H1 (cell line): ENCODE measurements around the gene PACSIN2. TPM values are rescaled to one million over a fixed set of nuclear protein-coding genes. Genes with fewer than 3 reads are reported as not detected.

Source experiments
- CTCF ChIA-PET: fragments of 300-600 bp; sonication (Branson Sonifier 250); formaldehyde crosslinking; loops from one replicate; lab custom pipeline; 2021; ENCODE audit not compliant: partially characterized antibody; lab: Charles Lee
- POLR2A ChIA-PET: fragments of 300-600 bp; sonication (Branson Sonifier 250); formaldehyde crosslinking; loops from one replicate; lab custom pipeline; 2021; ENCODE audit warnings: inconsistent platforms; ENCODE audit not compliant: partially characterized antibody; lab: Charles Lee
- DNase-seq, 2 experiments: peaks; one replicate each; pipeline versions ENCODE4 v3.0.0 to v3.0.0-alpha.2; 2010 to 2022; ENCODE audit warnings: low spot score in 2 of 2, low read depth in 1 of 2, mixed read lengths in 1 of 2
- FAIRE-seq: peaks from 2 replicates; lab custom pipeline; 2011; peaks lifted over from hg19 to GRCh38; lab: Jason Lieb, UNC
- H2AFZ ChIP-seq: 2 replicates; pipeline ENCODE4 v1.8.1; 2012; ENCODE audit warnings: low read length, inconsistent platforms
- H2AK5ac ChIP-seq: 2 replicates; pipeline ENCODE4 v1.6.1; 2013; ENCODE audit warnings: low read depth, low read length
- H2BK120ac ChIP-seq: replicated peaks from 2 replicates; pipeline ENCODE3; 2013; ENCODE audit warnings: low read depth, low read length, inconsistent platforms
- H2BK12ac ChIP-seq: 2 replicates; pipeline ENCODE4 v1.6.1; 2013; ENCODE audit warnings: low read depth, low read length
- H2BK15ac ChIP-seq: 2 replicates; pipeline ENCODE4 v1.6.1; 2013; ENCODE audit warnings: low read length
- H2BK20ac ChIP-seq: 2 replicates; pipeline ENCODE4 v1.6.1; 2013; ENCODE audit warnings: low read length
- H2BK5ac ChIP-seq: 2 replicates; pipeline ENCODE4 v1.6.1; 2013; ENCODE audit warnings: low read depth, low read length
- H3K14ac ChIP-seq: 2 replicates; pipeline ENCODE4 v1.6.1; 2013; ENCODE audit warnings: inconsistent platforms; ENCODE audit not compliant: insufficient read length
- H3K18ac ChIP-seq: 2 replicates; pipeline ENCODE4 v1.6.1; 2013; ENCODE audit warnings: low read length; ENCODE audit errors: extremely low read depth
- H3K23ac ChIP-seq: 2 replicates; pipeline ENCODE4 v1.6.1; 2013; ENCODE audit warnings: inconsistent platforms; ENCODE audit not compliant: insufficient read length
- H3K23me2 ChIP-seq: 2 replicates; pipeline ENCODE4 v1.6.1; 2013; ENCODE audit warnings: low read depth, low read length
- H3K27ac ChIP-seq: 2 replicates; pipeline ENCODE4 v1.6.1; 2011; ENCODE audit warnings: low read depth, low read length, inconsistent platforms
- H3K27me3 ChIP-seq, 4 experiments: replicated peaks in 1 of 4; 1 replicate in 1 of 4; 2 replicates in 3 of 4; pipeline versions ENCODE4 v1.6.1 to v1.8.1; 2011 to 2013; ENCODE audit warnings: low read length in 3 of 4, mild to moderate bottlenecking in 3 of 4, inconsistent platforms in 2 of 4, mixed read lengths in 2 of 4, moderate library complexity in 1 of 4; ENCODE audit not compliant: control insufficient read depth in 3 of 4, insufficient read depth in 3 of 4; ENCODE audit errors: extremely low read depth in 1 of 4
- H3K36me3 ChIP-seq, 4 experiments: 2 replicates each; pipeline versions ENCODE4 v1.6.1 to v1.8.1; 2011 to 2013; ENCODE audit warnings: mild to moderate bottlenecking in 4 of 4, low read length in 3 of 4, moderate library complexity in 2 of 4, control low read depth in 1 of 4, inconsistent platforms in 1 of 4; ENCODE audit not compliant: insufficient read depth in 4 of 4, control insufficient read depth in 2 of 4
- H3K4ac ChIP-seq: replicated peaks from 2 replicates; pipeline ENCODE3; 2013; ENCODE audit warnings: low read length, low read depth, mixed read lengths, inconsistent platforms; ENCODE audit not compliant: insufficient read length
- H3K4me1 ChIP-seq, 4 experiments: replicated peaks in 1 of 4; 1 replicate in 1 of 4; 2 replicates in 3 of 4; pipeline versions ENCODE4 v1.6.1 to v1.8.1; 2011 to 2013; ENCODE audit warnings: low read length in 3 of 4, inconsistent platforms in 2 of 4, mixed read lengths in 1 of 4; ENCODE audit not compliant: insufficient read depth in 4 of 4, control insufficient read depth in 3 of 4
- H3K4me2 ChIP-seq, 2 experiments: 2 replicates each; pipeline versions ENCODE4 v1.6.1 to v1.8.1; 2011 to 2013; ENCODE audit warnings: low read depth in 2 of 2, low read length in 2 of 2, control low read depth in 1 of 2, inconsistent platforms in 1 of 2, mild to moderate bottlenecking in 1 of 2; ENCODE audit not compliant: insufficient read depth in 1 of 2
- H3K4me3 ChIP-seq, 4 experiments: fragments of 200-600, 300-600 bp in 1 of 4; sonication (generic), shearing (Covaris generic), sonication (Bioruptor Twin) in 1 of 4; 2 replicates each; pipeline versions ENCODE4 v1.5.1 to v1.8.1; 2011 to 2016; ENCODE audit warnings: low read length in 4 of 4, low read depth in 3 of 4, control low read depth in 2 of 4, inconsistent platforms in 2 of 4, mild to moderate bottlenecking in 2 of 4, mixed read lengths in 1 of 4, moderate library complexity in 1 of 4; ENCODE audit not compliant: insufficient read depth in 2 of 4; ENCODE audit errors: extremely low read depth in 1 of 4
- H3K56ac ChIP-seq: replicated peaks from 2 replicates; pipeline ENCODE3; 2013; ENCODE audit warnings: low read depth, mild to moderate bottlenecking, mixed read lengths, low read length, inconsistent platforms; ENCODE audit not compliant: insufficient read length
- H3K79me1 ChIP-seq: 2 replicates; pipeline ENCODE4 v1.6.1; 2013; ENCODE audit warnings: low read depth, low read length, control low read depth
- H3K79me2 ChIP-seq, 2 experiments: 2 replicates each; pipeline versions ENCODE4 v1.6.1 to v1.8.1; 2012 to 2013; ENCODE audit warnings: low read length in 2 of 2, mild to moderate bottlenecking in 2 of 2, inconsistent platforms in 1 of 2; ENCODE audit not compliant: insufficient read depth in 2 of 2, control insufficient read depth in 1 of 2
- H3K9ac ChIP-seq, 4 experiments: replicated peaks in 1 of 4; 1 replicate in 1 of 4; 2 replicates in 3 of 4; pipeline versions ENCODE4 v1.6.1 to v1.8.1; 2011 to 2013; ENCODE audit warnings: low read depth in 3 of 4, low read length in 3 of 4, control low read depth in 2 of 4, mild to moderate bottlenecking in 2 of 4, moderate library complexity in 2 of 4, inconsistent platforms in 1 of 4; ENCODE audit errors: extremely low read depth in 1 of 4
- H3K9me3 ChIP-seq, 2 experiments: 2 replicates each; pipeline versions ENCODE4 v1.6.1 to v1.8.1; 2012 to 2013; ENCODE audit warnings: mild to moderate bottlenecking in 2 of 2, moderate library complexity in 2 of 2, control low read depth in 1 of 2, inconsistent platforms in 1 of 2, low read depth in 1 of 2, low read length in 1 of 2, mixed read lengths in 1 of 2; ENCODE audit not compliant: insufficient read depth in 2 of 2
- H4K20me1 ChIP-seq, 2 experiments: replicated peaks in 1 of 2; 2 replicates each; pipeline versions ENCODE3 to v1.8.1; 2011 to 2013; ENCODE audit warnings: inconsistent platforms in 2 of 2, low read length in 2 of 2, mild to moderate bottlenecking in 1 of 2; ENCODE audit not compliant: insufficient read depth in 2 of 2, control insufficient read depth in 1 of 2
- H4K5ac ChIP-seq: 2 replicates; pipeline ENCODE4 v1.6.1; 2013; ENCODE audit warnings: low read length, low read depth, mixed read lengths, inconsistent platforms; ENCODE audit not compliant: insufficient read length
- H4K8ac ChIP-seq: 2 replicates; pipeline ENCODE4 v1.8.0; 2013; ENCODE audit warnings: mild to moderate bottlenecking, moderate library complexity, low read length, inconsistent platforms; ENCODE audit not compliant: insufficient read depth; ENCODE audit errors: extremely low read depth
- H4K91ac ChIP-seq: replicated peaks from 2 replicates; pipeline ENCODE3; 2013; ENCODE audit warnings: low read length, mixed read lengths, inconsistent platforms; ENCODE audit not compliant: insufficient read length
- CREB1 ChIP-seq: IDR thresholded peaks from 2 replicates; pipeline ENCODE4 v1.6.1; 2012; ENCODE audit warnings: inconsistent platforms
- GABPA ChIP-seq: IDR thresholded peaks from 2 replicates; pipeline ENCODE4 v1.6.1; 2011; ENCODE audit warnings: mild to moderate bottlenecking, low read length, moderate library complexity, borderline replicate concordance; ENCODE audit not compliant: insufficient read depth
- WGBS, 2 experiments: shearing (Covaris generic) in 1 of 2; methylation state at CpG; one replicate each; pipeline versions ENCODE4 v1.1.6 to v1.1.7; 2013 to 2015; ENCODE audit warnings: low lambda C conversion rate in 2 of 2, mixed read lengths in 2 of 2, inconsistent platforms in 1 of 2, low coverage in 1 of 2, missing lambda C conversion rate in 1 of 2; ENCODE audit not compliant: insufficient replicate concordance in 2 of 2, insufficient coverage in 1 of 2, insufficient read length in 1 of 2; ENCODE audit errors: extremely low coverage in 1 of 2, missing lambda C conversion rate in 1 of 2; 5-methylcytosine and 5-hydroxymethylcytosine counted together
- polyA plus RNA-seq, 7 experiments: library from polyadenylated mRNA; depleted of rRNA in 3 of 7; stranded (reverse) in 5 of 7; unstranded in 2 of 7; fragments of >200 nt in 5 of 7; fragments of 200-250 nt in 2 of 7; gene quantifications; 1 replicate in 5 of 7; 2 replicates in 1 of 7; 4 replicates in 1 of 7; pipeline versions ENCODE4 v1.2.1 to v1.2.3, GENCODE V29; 2011 to 2013; ENCODE audit warnings: missing spikeins in 2 of 7, mixed read lengths in 2 of 7
- total RNA-seq: library from RNA; stranded (reverse); fragmentation: NEBNext Ultra II Directional; extraction: Animal tissue kit (Norgen Biotek cat#: 25700); gene quantifications from 2 replicates; pipeline ENCODE4 v1.2.1, GENCODE V29; 2021

PACSIN2 gene
- total and polyA plus RNA-seq, 2 of the 8 experiments (the other 6 are each of a cell fraction or from before 2014, with no cell fraction given), result 44.8 to 64.2 TPM

DNA sequence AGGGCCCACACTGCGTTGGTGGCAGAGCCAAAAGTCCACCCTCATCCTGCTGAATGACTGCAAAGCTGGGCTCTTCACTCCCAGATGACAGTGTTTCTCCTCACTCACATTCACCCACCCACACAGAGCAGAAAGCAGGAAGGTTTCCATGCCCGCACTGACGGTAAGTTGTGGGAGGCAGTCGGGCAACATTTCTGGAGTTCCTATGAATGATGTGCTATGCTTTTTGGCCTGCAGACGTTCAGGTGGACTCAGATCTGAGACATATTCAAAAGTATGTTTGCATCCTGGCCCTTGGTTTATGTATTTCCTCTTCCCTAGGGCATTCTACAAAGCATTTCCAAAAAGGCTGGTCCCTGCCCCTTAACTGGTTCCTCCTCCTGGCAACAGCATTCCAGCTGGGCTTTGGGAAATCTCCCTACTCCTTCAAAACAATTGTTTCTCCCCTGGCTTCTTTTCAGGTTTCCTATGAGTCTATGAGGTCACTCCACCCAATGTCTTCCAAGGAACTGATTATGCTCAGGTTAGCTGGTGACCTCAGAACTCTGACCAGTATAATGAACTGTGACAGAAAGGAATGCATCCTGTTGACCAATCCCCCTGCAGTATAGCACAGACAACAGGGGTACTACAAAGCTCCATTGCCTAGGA is 36.4 kb downstream of the PACSIN2 start:
- Histone ChIP-seq H2BK20ac (no peak overlapping the region), H3K79me2 (peaks cover 3 to 66% of the 10 kb centered on the region in 2 experiments; a peak in 3 of 4 replicates), H3K79me1 (peaks cover 9% of the 10 kb centered on the region; the same call in 1 of the 2 replicates), H3K4me2 (no peak overlapping the region; a peak in 1 of 4 replicates), H4K91ac (no peak overlapping the region), H3K4me3 (no peak overlapping the region), H2AFZ (no peak overlapping the region), H3K4ac (no peak overlapping the region), H3K23ac (no peak overlapping the region), H2BK5ac (no peak overlapping the region), H3K27ac (no peak overlapping the region), H3K27me3 (no peaks in the 10 kb centered on the region), H4K8ac (no peak overlapping the region), H3K23me2 (no peaks in the 10 kb centered on the region), H2BK120ac (no peak overlapping the region), H4K5ac (no peak overlapping the region), H3K9me3 (no peaks in the 10 kb centered on the region), H3K14ac (no peak overlapping the region), H2BK12ac (no peak overlapping the region), H2AK5ac (no peak overlapping the region), H4K20me1 (peaks cover 4 to 28% of the 10 kb centered on the region in 2 experiments), H3K4me1 (peaks cover 5 to 18% (median 14%) of the 10 kb centered on the region in 4 experiments), H3K56ac (no peak overlapping the region), H3K36me3 (no peaks in the 10 kb centered on the region), H3K18ac (no peak overlapping the region; the same call in 1 of the 2 replicates), H3K9ac (no peak overlapping the region), H2BK15ac (no peak overlapping the region)
- WGBS, 2 experiments, result 92% methylated on average over 5 of the region's 5 CpGs; no CpG with 5 or more reads in 1 of the 2 experiments
- no peak for DNase-seq
- ChIA-PET POLR2A (interaction anchor here (0.8 to 1.3 kb wide), 2 partner anchors 36 to 74 kb away, joined by 3 to 4 read pairs; partner anchors contain the start of gene PACSIN2), CTCF (interaction anchor here (2.5 kb wide), 1 partner anchor 11 kb away, joined by 6 read pairs; no protein-coding TSS in a partner anchor)
- no peak for FAIRE-seq
- TF ChIP-seq GABPA (no peak), CREB1 (peak; percentile 50)
